ENCODE measurements around the gene FYCO1.

The FYCO1 gene

GRCh38 chr3:45978006-45978761 is 17.4 kb downstream of the FYCO1 start:
- Histone ChIP-seq H3K79me2 (no peaks in the 10 kb centered on the region), H2AFZ (no peak overlapping the region), H3K27ac (no peak overlapping the region), H3K4me3 (ENCODE audit: low read depth, low read length) (no peak overlapping the region), H3K4me1 (no peaks in the 10 kb centered on the region), H3K36me3 (ENCODE audit: control insufficient read depth, insufficient read depth, low read length) (no peaks in the 10 kb centered on the region), H3K9me3 (ENCODE audit: control insufficient read depth, low read length) (no peaks in the 10 kb centered on the region), H3K4me2 (ENCODE audit: low read length) (no peak overlapping the region), H3K9ac (no peak overlapping the region), H3K27me3 (ENCODE audit: control insufficient read depth, insufficient read depth, low read length) (no peaks in the 10 kb centered on the region)
- TF ChIP-seq, protein P1, sequence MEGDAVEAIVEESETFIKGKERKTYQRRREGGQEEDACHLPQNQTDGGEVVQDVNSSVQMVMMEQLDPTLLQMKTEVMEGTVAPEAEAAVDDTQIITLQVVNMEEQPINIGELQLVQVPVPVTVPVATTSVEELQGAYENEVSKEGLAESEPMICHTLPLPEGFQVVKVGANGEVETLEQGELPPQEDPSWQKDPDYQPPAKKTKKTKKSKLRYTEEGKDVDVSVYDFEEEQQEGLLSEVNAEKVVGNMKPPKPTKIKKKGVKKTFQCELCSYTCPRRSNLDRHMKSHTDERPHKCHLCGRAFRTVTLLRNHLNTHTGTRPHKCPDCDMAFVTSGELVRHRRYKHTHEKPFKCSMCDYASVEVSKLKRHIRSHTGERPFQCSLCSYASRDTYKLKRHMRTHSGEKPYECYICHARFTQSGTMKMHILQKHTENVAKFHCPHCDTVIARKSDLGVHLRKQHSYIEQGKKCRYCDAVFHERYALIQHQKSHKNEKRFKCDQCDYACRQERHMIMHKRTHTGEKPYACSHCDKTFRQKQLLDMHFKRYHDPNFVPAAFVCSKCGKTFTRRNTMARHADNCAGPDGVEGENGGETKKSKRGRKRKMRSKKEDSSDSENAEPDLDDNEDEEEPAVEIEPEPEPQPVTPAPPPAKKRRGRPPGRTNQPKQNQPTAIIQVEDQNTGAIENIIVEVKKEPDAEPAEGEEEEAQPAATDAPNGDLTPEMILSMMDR (IDR thresholded peaks at IDR 0.05): no peak

GRCh38 chr3:45976191-45977091 is 19.2 kb downstream of the FYCO1 start:
- Histone ChIP-seq H3K4me2 (ENCODE audit: low read length) (no peak overlapping the region), H3K9ac (no peak overlapping the region), H2AFZ (no peak overlapping the region), H3K27me3 (ENCODE audit: control insufficient read depth, insufficient read depth, low read length) (no peaks in the 10 kb centered on the region), H3K36me3 (ENCODE audit: control insufficient read depth, insufficient read depth, low read length) (no peaks in the 10 kb centered on the region), H3K4me3 (ENCODE audit: low read depth, low read length) (no peak overlapping the region), H3K27ac (no peak overlapping the region), H3K4me1 (no peaks in the 10 kb centered on the region), H3K9me3 (ENCODE audit: control insufficient read depth, low read length) (no peaks in the 10 kb centered on the region), H3K79me2 (no peaks in the 10 kb centered on the region)
- TF ChIP-seq, protein P1 (IDR thresholded peaks at IDR 0.05): no peak

- TF ChIP-seq, protein P1 (IDR thresholded peaks at IDR 0.05): no peak
- Histone ChIP-seq H2AFZ (no peak overlapping the region), H3K27me3 (ENCODE audit: control insufficient read depth, insufficient read depth, low read length) (no peaks in the 10 kb centered on the region), H3K4me3 (ENCODE audit: low read depth, low read length) (no peak overlapping the region), H3K27ac (no peak overlapping the region), H3K4me2 (ENCODE audit: low read length) (no peak overlapping the region), H3K79me2 (no peaks in the 10 kb centered on the region), H3K36me3 (ENCODE audit: control insufficient read depth, insufficient read depth, low read length) (no peaks in the 10 kb centered on the region), H3K4me1 (no peaks in the 10 kb centered on the region), H3K9me3 (ENCODE audit: control insufficient read depth, low read length) (no peaks in the 10 kb centered on the region), H3K9ac (no peak overlapping the region)
Measured at GRCh38 chr3:45975686-45976085, 19.9 kb downstream of the FYCO1 start.

DNA sequence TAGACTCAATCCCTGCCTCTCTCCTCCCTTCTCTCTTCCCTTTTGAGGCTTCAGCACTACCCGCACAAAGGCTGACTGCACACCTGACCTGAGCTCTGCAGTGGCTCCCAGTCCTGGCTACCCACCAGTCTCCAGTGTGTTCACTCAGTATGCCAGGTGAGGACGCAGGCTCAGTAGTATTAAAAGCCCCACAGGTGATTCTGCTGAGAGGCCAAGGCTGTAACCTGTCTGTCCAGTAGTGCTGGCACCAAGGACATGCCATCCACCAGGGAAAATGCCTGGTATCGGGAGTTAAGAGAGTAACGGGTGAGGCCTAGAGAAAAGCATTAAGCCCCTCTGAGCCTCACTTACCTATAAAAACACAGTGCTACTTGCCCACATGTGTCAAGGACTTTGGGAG is 20.9 kb downstream of the FYCO1 start:
- Histone ChIP-seq H2AFZ (no peak overlapping the region), H3K79me2 (no peaks in the 10 kb centered on the region), H3K27me3 (ENCODE audit: control insufficient read depth, insufficient read depth, low read length) (no peaks in the 10 kb centered on the region), H3K27ac (no peak overlapping the region), H3K9me3 (ENCODE audit: control insufficient read depth, low read length) (no peaks in the 10 kb centered on the region), H3K4me3 (ENCODE audit: low read depth, low read length) (no peak overlapping the region), H3K9ac (no peak overlapping the region), H3K4me1 (no peaks in the 10 kb centered on the region), H3K36me3 (ENCODE audit: control insufficient read depth, insufficient read depth, low read length) (no peaks in the 10 kb centered on the region), H3K4me2 (ENCODE audit: low read length) (no peak overlapping the region)
- TF ChIP-seq, protein P1 (IDR thresholded peaks at IDR 0.05): no peak

Measured in parathyroid adenoma (tissue), 2 donors.